ENCODE data around the gene RHCE. TPM values are rescaled to one million over a fixed set of nuclear protein-coding genes. Genes with fewer than 3 reads are reported as not detected.
"Not testable (repeated sequence)": the region's sequence is repeated elsewhere in the genome, so short reads cannot be mapped to it uniquely, and the experiment has no call there.

RHCE gene
- total RNA-seq, 2 experiments from 2014 or later = 0.25 to 1.1 TPM

GRCh38 chr1:25428475-25429166, 8.0 kb upstream of the RHCE start:
- no peak overlapping the region for H3K4me3 ChIP-seq (ENCODE audit: low read length)
- H3K9me3 Mint-ChIP-seq = no peaks in the 10 kb centered on the region
- H3K4me3 Mint-ChIP-seq = peak overlapping the region; percentile 86
- H3K36me3 Mint-ChIP-seq (ENCODE audit: low read depth) = peaks cover 7% of the 10 kb centered on the region
- no peak overlapping the region for H3K27ac ChIP-seq (ENCODE audit: low read depth in 1 of 2, low read length in 2 of 2)
- ChIA-PET CTCF (interaction anchor here (1.3 to 1.6 kb wide), 2 partner anchors 12 to 49 kb away, joined by 3 to 4 read pairs; no protein-coding TSS in a partner anchor), POLR2A (interaction anchor here (0.9 to 1.1 kb wide), 2 partner anchors 181 to 391 kb away, joined by 3 to 4 read pairs; partner anchors contain the start of genes MTFR1L and RSRP1)
- H3K27ac Mint-ChIP-seq = peak overlapping the region; percentile 100
- TF ChIP-seq, protein P1, sequence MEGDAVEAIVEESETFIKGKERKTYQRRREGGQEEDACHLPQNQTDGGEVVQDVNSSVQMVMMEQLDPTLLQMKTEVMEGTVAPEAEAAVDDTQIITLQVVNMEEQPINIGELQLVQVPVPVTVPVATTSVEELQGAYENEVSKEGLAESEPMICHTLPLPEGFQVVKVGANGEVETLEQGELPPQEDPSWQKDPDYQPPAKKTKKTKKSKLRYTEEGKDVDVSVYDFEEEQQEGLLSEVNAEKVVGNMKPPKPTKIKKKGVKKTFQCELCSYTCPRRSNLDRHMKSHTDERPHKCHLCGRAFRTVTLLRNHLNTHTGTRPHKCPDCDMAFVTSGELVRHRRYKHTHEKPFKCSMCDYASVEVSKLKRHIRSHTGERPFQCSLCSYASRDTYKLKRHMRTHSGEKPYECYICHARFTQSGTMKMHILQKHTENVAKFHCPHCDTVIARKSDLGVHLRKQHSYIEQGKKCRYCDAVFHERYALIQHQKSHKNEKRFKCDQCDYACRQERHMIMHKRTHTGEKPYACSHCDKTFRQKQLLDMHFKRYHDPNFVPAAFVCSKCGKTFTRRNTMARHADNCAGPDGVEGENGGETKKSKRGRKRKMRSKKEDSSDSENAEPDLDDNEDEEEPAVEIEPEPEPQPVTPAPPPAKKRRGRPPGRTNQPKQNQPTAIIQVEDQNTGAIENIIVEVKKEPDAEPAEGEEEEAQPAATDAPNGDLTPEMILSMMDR (IDR thresholded peaks at IDR 0.05) = no peak
- H3K27me3 Mint-ChIP-seq = no peaks in the 10 kb centered on the region
- H3K27me3 ChIP-seq (ENCODE audit: control insufficient read depth in 1 of 2, insufficient read depth in 2 of 2, low read length in 2 of 2) = no peaks in the 10 kb centered on the region
- no peaks in the 10 kb centered on the region for H3K9me3 ChIP-seq (ENCODE audit: control insufficient read depth in 1 of 2, insufficient read depth in 1 of 2, low read length in 2 of 2)
- ATAC-seq (ENCODE audit: poor library complexity) (no peak), DNase-seq (no peak)
- H3K36me3 ChIP-seq (ENCODE audit: insufficient read depth, low read length) = no peaks in the 10 kb centered on the region
- peaks cover 35% of the 10 kb centered on the region for H3K4me1 Mint-ChIP-seq (ENCODE audit: low read depth)
- intact Hi-C loops (cut with DNase I, micrococcal nuclease) = loop anchor here in 1 of 2 experiments (5.0 kb wide), 1 partner anchor 394 kb away; no protein-coding TSS in a partner anchor
- peaks cover 3% of the 10 kb centered on the region for H3K4me1 ChIP-seq (ENCODE audit: insufficient read depth, low read length)

DNA sequence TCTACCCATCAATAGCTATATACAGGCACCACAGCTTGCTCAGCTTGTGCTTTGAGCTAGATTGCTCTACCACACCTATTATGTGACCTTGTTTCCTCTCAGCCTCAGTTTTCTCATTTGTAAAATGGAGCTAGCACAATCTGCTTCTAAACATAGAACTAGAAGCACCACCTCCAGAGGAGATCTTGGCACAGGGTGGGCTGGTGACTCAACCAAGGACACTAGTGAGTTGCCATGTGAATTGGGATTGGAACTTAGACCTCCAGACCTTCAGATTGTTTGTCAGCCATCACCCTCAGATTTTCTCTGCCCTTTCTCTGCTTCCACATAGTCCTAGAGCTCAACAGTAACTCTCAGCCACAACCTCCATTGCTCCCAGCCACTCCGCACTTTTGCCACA, 7.1 kb upstream of the RHCE start:
- H3K27me3 ChIP-seq (ENCODE audit: control insufficient read depth in 1 of 2, insufficient read depth in 2 of 2, low read length in 2 of 2) = no peaks in the 10 kb centered on the region
- intact Hi-C loops (cut with DNase I, micrococcal nuclease) = loop anchor here in 1 of 2 experiments (5.0 kb wide), 1 partner anchor 395 kb away; no protein-coding TSS in a partner anchor
- ChIA-PET CTCF (interaction anchor here (1.2 to 1.3 kb wide), 2 partner anchors 8 to 13 kb away, joined by 3 read pairs; no protein-coding TSS in a partner anchor), POLR2A (no interaction called here)
- no peaks in the 10 kb centered on the region for H3K9me3 Mint-ChIP-seq
- H3K27ac Mint-ChIP-seq = peak overlapping the region; percentile 47
- no peak overlapping the region for H3K27ac ChIP-seq (ENCODE audit: low read depth in 1 of 2, low read length in 2 of 2)
- DNase-seq (no peak), ATAC-seq (ENCODE audit: poor library complexity) (no peak)
- H3K36me3 Mint-ChIP-seq (ENCODE audit: low read depth) = peaks cover 7% of the 10 kb centered on the region
- TF ChIP-seq, protein P1 (IDR thresholded peaks at IDR 0.05) = no peak
- no peaks in the 10 kb centered on the region for H3K36me3 ChIP-seq (ENCODE audit: insufficient read depth, low read length)
- H3K4me3 ChIP-seq (ENCODE audit: low read length) = no peak overlapping the region
- H3K27me3 Mint-ChIP-seq = no peaks in the 10 kb centered on the region
- peaks cover 26% of the 10 kb centered on the region for H3K4me1 Mint-ChIP-seq (ENCODE audit: low read depth)
- no peaks in the 10 kb centered on the region for H3K9me3 ChIP-seq (ENCODE audit: control insufficient read depth in 1 of 2, insufficient read depth in 1 of 2, low read length in 2 of 2)
- no peaks in the 10 kb centered on the region for H3K4me1 ChIP-seq (ENCODE audit: insufficient read depth, low read length)
- H3K4me3 Mint-ChIP-seq = peak overlapping the region; percentile 59

DNA sequence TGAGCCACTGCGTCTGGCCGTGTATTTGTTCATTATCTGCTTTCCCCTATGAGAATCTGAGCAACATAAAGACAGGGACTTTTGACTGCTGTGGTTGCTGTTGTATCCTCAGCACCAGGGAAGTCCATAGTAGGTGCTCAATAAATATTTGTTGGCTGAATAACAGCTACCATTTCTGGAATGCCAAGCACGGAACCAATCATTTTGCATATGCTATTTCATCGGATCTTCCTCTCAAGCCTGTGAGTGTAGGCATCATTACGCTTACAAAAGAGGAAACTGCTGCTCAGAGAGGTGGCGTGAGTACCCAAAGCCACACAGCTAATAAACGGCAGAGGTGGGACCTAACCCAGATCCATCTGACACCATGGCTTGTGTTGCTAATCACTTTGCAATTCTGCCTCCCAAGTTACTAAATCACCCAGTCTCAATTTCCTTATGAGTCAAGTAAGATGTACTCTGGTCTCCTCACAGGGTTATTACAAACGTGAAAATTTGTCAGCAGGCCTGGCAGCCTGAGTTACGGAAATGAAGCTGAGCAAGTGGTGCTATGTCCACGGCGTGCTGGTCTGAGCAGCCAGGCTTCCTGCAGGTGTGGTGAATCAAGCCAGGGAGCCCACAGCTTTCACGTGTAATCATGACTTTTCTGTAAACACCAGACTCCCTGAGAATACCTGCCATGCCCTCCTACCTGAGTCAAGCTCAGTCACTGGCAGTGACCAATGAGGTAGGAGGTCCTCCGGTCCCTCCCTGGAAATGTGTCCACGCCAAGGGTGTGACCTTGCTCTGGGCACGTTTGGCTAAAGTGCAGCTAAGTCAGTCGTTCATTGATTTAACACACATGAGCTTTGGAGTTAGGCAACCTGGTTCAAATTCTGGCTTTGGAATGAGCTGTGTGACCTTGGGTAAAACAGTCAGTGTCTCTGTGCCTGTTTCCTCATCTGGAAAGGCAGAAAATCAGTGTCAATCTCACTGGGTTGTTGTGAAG, 4.8 kb upstream of the RHCE start:
- H3K36me3 ChIP-seq (ENCODE audit: insufficient read depth, low read length) = no peaks in the 10 kb centered on the region
- H3K4me1 ChIP-seq (ENCODE audit: insufficient read depth, low read length) = no peaks in the 10 kb centered on the region
- DNase-seq (no peak), ATAC-seq (ENCODE audit: poor library complexity) (no peak)
- H3K27me3 ChIP-seq (ENCODE audit: control insufficient read depth in 1 of 2, insufficient read depth in 2 of 2, low read length in 2 of 2) = no peaks in the 10 kb centered on the region
- Mint-ChIP-seq H3K36me3 (ENCODE audit: low read depth) (peaks cover 3% of the 10 kb centered on the region), H3K4me1 (ENCODE audit: low read depth) (peaks cover 12% of the 10 kb centered on the region), H3K27me3 (no peaks in the 10 kb centered on the region), H3K4me3 (no peak overlapping the region), H3K9me3 (no peaks in the 10 kb centered on the region), H3K27ac (no peak overlapping the region)
- CTCF ChIA-PET = interaction anchor here (0.8 to 1.0 kb wide), 2 partner anchors 10 to 43 kb away, joined by 3 to 4 read pairs; no protein-coding TSS in a partner anchor
- H3K27ac ChIP-seq (ENCODE audit: low read depth in 1 of 2, low read length in 2 of 2) = no peak overlapping the region
- intact Hi-C loops (cut with DNase I, micrococcal nuclease) = loop anchor here in 1 of 2 experiments (5.0 kb wide), 1 partner anchor 397 kb away; no protein-coding TSS in a partner anchor
- H3K4me3 ChIP-seq (ENCODE audit: low read length) = no peak overlapping the region
- TF ChIP-seq, protein P1 (IDR thresholded peaks at IDR 0.05) = no peak
- no peaks in the 10 kb centered on the region for H3K9me3 ChIP-seq (ENCODE audit: control insufficient read depth in 1 of 2, insufficient read depth in 1 of 2, low read length in 2 of 2)
- POLR2A ChIA-PET = no interaction called here

GRCh38 chr1:25423206-25423605, 2.6 kb upstream of the RHCE start:
- H3K9me3 Mint-ChIP-seq; CTCF ChIA-PET; H3K27me3 ChIP-seq (ENCODE audit: control insufficient read depth in 1 of 2, insufficient read depth in 2 of 2, low read length in 2 of 2): not testable (repeated sequence)

More at GRCh38 chr1:25423206-25423605, 2.6 kb upstream of the RHCE start:
- H3K4me1 ChIP-seq (ENCODE audit: insufficient read depth, low read length); H3K9me3 ChIP-seq (ENCODE audit: control insufficient read depth in 1 of 2, insufficient read depth in 1 of 2, low read length in 2 of 2); ATAC-seq (ENCODE audit: poor library complexity); H3K27ac ChIP-seq (ENCODE audit: low read depth in 1 of 2, low read length in 2 of 2); H3K4me1 Mint-ChIP-seq (ENCODE audit: low read depth); POLR2A ChIA-PET; H3K27me3 Mint-ChIP-seq; H3K27ac Mint-ChIP-seq; H3K36me3 ChIP-seq (ENCODE audit: insufficient read depth, low read length); intact Hi-C loops (cut with DNase I, micrococcal nuclease); H3K4me3 Mint-ChIP-seq; H3K4me3 ChIP-seq (ENCODE audit: low read length); H3K36me3 Mint-ChIP-seq (ENCODE audit: low read depth); DNase-seq: not testable (repeated sequence)

All from CD4-positive, alpha-beta T cell (primary cell).